Large intestine (tissue), 3 donors: Measurements from ENCODE around the gene CD69. TPM values are rescaled to one million over a fixed set of nuclear protein-coding genes. Genes with fewer than 3 reads are reported as not detected.
"Not testable (repeated sequence)": the region's sequence is repeated elsewhere in the genome, so short reads cannot be mapped to it uniquely, and the experiment has no call there.

Experiments used
- DNase-seq, 2 donors: peaks; one replicate each; pipeline versions ENCODE4 v3.0.0 to v3.0.0-alpha.2; 2013
- H3K27ac ChIP-seq: one replicate; pipeline ENCODE4 v1.5.1; 2013; ENCODE audit warnings: low read length
- H3K27me3 ChIP-seq: 2 replicates; pipeline ENCODE4 v1.6.1; 2013; ENCODE audit warnings: low read length; ENCODE audit not compliant: control insufficient read depth, insufficient read depth
- H3K36me3 ChIP-seq: 2 replicates; pipeline ENCODE4 v1.6.1; 2013; ENCODE audit warnings: low read length; ENCODE audit not compliant: control insufficient read depth, insufficient read depth
- H3K4me1 ChIP-seq: one replicate; pipeline ENCODE4 v1.6.1; 2013; ENCODE audit warnings: low read length; ENCODE audit not compliant: control insufficient read depth, insufficient read depth
- H3K4me3 ChIP-seq: one replicate; pipeline ENCODE4 v1.5.1; 2013; ENCODE audit warnings: low read length
- H3K9me3 ChIP-seq: one replicate; pipeline ENCODE4 v1.6.1; 2013; ENCODE audit warnings: mild to moderate bottlenecking, low read depth, low read length, moderate library complexity; ENCODE audit not compliant: control insufficient read depth
- WGBS: methylation state at CpG from one replicate; pipeline ENCODE4 v1.1.5; 2013; ENCODE audit warnings: low lambda C conversion rate; ENCODE audit not compliant: insufficient coverage; 5-methylcytosine and 5-hydroxymethylcytosine counted together
- polyA plus RNA-seq: library from polyadenylated mRNA; unstranded; fragments of 120-200 nt; gene quantifications from one replicate; pipeline ENCODE4 v1.2.1, GENCODE V29; 2013

Gene CD69
- polyA plus RNA-seq, 1 donor = 12.3 TPM

DNA sequence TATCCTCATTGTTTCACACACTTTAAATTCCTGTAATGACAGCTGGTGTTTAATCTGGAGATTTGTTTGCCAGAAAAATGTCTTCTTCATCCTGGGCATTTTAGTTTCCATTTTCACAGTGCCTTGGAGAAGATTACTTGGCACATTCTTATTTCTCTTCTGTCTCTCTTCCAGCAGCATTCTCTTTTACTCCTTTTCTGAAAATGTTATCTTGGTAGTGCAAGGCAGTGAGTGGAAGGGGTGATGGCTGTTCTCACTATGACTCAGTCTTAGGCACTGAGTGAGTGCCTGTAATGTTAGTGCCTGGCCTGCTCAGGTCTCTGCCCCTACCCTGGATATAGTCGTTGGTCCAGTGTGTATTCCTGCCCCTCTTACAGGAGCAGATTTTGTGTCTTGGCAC is 40.9 kb downstream of the CD69 start:
- Histone ChIP-seq H3K4me3 (no peak overlapping the region), H3K9me3 (no peaks in the 10 kb centered on the region), H3K27me3 (no peaks in the 10 kb centered on the region), H3K36me3 (no peaks in the 10 kb centered on the region), H3K4me1 (no peaks in the 10 kb centered on the region), H3K27ac (no peak overlapping the region)
- WGBS = no CpG with 5 or more reads among the region's 1 CpG
- no peak for DNase-seq

DNA sequence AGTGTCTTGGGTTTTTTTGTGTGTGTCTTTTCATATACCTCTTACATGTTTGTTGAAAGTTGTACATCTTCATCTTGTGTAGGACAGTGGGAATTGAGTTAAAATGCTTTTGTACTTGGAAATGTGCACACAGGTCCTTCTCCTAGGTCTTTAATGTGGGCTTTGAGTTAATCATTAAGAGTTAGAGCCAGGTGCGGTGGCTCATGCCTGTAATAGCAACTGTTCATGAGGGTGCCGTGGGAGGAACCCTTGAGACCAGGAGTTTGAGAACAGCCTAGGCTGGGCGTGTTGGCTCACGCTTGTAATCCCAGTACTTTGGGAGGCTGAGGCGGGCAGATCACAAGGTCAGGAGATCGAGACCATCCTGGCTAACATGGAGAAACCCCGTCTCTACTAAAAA is 41.7 kb downstream of the CD69 start:
- H3K27me3 ChIP-seq = no peaks in the 10 kb centered on the region
- H3K9me3 ChIP-seq = no peaks in the 10 kb centered on the region
- no CpG with 5 or more reads among the region's 7 CpGs for WGBS
- no peaks in the 10 kb centered on the region for H3K36me3 ChIP-seq
- no peak overlapping the region for H3K27ac ChIP-seq
- H3K4me1 ChIP-seq = no peaks in the 10 kb centered on the region
- no peak overlapping the region for H3K4me3 ChIP-seq
- DNase-seq = peak in 1 of 2 donors; percentile 44

DNA sequence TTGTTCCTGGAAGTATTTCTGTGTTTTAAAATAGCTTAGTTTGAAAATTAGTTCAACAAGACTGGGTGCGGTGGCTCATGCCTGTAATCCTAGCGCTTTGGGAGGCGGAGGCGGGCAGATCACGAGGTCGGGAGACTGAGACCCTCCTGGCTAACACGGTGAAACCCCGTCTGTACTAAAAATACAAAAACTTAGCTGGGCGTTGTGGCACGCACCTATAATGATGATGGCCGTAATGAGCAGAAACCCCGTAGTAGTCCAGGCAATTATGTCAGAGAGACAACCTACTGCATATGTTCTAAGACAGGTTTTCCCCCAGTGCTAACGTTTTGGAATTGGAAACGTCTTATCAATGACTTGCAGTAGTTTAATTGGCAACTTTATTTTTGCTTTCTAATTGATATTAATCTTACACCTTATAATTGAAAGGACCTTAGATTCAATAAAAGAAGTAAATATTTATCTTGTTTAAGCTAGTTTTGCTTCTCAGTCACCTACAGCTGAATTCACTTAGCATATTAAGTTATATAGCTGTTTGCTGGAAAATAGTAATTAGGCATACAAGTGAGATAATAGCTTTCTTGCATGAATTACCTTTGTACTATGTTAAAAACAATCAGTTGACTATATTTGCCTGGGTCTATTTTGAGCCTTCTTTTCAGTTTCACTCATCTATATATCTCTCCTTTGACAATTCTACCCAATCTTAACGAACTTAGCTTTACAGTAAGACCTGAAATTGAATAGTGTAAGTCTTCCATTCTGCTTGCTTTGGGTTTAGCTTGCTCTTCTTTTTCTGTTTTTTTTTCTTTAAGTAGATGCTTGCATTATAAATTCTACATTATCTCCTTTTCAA is 43.4 kb downstream of the CD69 start:
- H3K4me1 ChIP-seq = no peaks in the 10 kb centered on the region
- no peaks in the 10 kb centered on the region for H3K9me3 ChIP-seq
- H3K4me3 ChIP-seq = no peak overlapping the region
- H3K36me3 ChIP-seq = no peaks in the 10 kb centered on the region
- no peak overlapping the region for H3K27ac ChIP-seq
- no peak for DNase-seq
- 94% methylated on average over 2 of the region's 15 CpGs for WGBS
- H3K27me3 ChIP-seq = no peaks in the 10 kb centered on the region

DNA sequence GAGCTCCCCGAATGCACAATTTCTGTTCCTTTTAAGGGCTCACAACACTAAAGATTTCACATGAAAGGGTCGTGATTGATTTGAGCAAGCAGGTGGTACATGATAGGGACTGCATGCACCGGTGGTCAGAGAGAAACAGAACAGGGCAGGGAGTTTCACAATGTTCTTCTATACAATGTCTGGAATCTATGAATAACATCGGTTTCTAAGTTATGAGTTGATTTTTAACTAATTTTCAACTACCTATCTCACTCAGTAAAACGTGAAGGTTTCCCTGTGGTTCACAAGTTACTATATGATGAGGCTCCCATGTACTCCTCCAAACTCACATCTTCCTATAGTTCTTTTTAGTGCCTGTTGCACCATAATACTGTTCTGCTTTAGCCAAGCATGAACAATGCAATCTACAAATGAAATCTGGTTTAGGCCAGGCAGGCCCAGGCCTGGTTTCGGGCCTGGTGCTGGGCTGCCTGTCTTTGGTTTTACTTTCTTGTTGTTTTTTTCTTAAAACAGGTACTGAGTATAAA is 47.6 kb downstream of the CD69 start:
- not testable (repeated sequence) for H3K4me3 ChIP-seq, H3K9me3 ChIP-seq, H3K4me1 ChIP-seq, DNase-seq, H3K27me3 ChIP-seq, H3K27ac ChIP-seq, H3K36me3 ChIP-seq
- WGBS = no CpG with 5 or more reads among the region's 6 CpGs

DNA sequence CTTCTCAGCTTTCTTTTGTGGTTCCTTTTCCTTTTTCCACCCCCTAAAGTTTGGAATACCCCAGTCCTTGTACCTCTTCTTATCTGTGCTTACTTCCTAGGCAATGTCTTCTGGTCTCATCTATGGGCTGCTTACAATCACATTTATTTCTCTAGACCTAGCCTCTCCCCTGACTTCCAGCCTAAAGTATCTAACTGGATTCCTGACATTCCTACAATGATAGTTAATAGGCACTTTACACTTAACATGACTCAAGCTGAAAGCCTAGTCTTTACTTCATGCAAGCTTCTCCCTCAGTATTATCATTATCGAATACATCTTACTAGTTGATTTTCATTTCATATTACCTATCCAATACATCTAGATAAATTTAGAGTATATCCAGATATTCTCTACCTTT is 49.0 kb downstream of the CD69 start:
- 83% methylated on average over 1 of the region's 1 CpG for WGBS
- Histone ChIP-seq H3K36me3 (no peaks in the 10 kb centered on the region), H3K4me1 (no peaks in the 10 kb centered on the region), H3K27ac (no peak overlapping the region), H3K9me3 (no peaks in the 10 kb centered on the region), H3K27me3 (no peaks in the 10 kb centered on the region), H3K4me3 (no peak overlapping the region)
- no peak for DNase-seq

DNA sequence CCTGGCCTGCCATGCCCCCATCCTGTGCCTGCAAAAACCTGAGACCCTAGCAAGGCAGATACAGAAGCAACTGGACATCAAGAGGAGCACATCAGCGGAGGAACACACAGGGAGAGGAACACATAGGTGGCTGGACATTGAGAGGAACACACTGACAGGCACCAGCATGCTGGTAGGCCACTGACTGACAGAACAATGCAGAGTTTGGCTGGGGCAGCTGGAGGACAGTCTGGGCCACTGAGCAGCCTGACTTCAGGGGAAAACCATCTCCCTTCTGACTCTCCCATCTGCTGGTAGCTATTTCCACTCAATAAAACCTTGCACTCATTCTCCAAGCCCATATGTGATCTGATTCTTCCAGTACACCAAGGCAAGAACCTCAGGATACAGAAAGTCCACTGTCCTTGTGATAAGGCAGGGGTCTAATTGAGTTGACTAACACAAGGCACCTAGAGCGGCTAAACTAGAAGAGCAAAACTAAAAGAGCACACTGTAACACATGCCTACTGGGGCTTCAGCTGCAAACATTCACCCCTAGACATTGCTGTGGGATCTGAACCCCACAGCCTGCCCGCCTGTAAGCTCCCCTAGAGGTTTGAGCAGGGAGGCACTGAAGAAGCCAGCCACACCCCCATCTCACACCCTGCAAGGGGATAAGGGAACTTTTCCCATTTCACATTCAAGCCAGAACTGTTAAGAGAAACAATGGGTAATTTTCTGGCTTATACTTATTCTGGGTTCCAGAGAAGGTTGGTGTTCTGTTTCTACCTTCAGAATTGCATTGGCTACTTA is 49.9 kb downstream of the CD69 start:
- no peak overlapping the region for H3K27ac ChIP-seq
- H3K4me1 ChIP-seq = no peaks in the 10 kb centered on the region
- no CpG with 5 or more reads among the region's 3 CpGs for WGBS
- H3K36me3 ChIP-seq = no peaks in the 10 kb centered on the region
- H3K4me3 ChIP-seq = no peak overlapping the region
- H3K27me3 ChIP-seq = no peaks in the 10 kb centered on the region
- no peaks in the 10 kb centered on the region for H3K9me3 ChIP-seq
- DNase-seq = no peak

DNA sequence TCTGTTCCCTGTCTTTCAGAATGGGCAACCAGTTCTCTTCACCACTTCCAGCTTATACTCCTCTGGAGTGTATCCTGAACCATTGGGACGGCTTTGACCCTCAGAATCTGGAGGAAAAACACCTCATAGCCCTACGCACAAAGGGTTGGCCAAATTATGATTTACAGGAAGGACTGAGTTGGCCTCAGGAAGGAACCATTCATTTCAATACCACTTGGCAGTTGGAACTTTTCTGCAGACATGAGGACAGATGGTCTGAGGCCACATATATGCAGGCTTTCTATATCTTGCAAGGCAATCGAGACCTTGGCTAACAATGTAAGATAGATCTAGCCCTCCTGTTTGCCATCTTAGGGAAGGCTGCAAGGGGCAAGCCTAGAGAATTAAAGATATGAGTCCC is 51.8 kb downstream of the CD69 start:
- H3K9me3 ChIP-seq = no peaks in the 10 kb centered on the region
- H3K27me3 ChIP-seq = no peaks in the 10 kb centered on the region
- no CpG with 5 or more reads among the region's 3 CpGs for WGBS
- no peak overlapping the region for H3K27ac ChIP-seq
- no peak overlapping the region for H3K4me3 ChIP-seq
- no peaks in the 10 kb centered on the region for H3K36me3 ChIP-seq
- no peaks in the 10 kb centered on the region for H3K4me1 ChIP-seq
- DNase-seq = no peak

DNA sequence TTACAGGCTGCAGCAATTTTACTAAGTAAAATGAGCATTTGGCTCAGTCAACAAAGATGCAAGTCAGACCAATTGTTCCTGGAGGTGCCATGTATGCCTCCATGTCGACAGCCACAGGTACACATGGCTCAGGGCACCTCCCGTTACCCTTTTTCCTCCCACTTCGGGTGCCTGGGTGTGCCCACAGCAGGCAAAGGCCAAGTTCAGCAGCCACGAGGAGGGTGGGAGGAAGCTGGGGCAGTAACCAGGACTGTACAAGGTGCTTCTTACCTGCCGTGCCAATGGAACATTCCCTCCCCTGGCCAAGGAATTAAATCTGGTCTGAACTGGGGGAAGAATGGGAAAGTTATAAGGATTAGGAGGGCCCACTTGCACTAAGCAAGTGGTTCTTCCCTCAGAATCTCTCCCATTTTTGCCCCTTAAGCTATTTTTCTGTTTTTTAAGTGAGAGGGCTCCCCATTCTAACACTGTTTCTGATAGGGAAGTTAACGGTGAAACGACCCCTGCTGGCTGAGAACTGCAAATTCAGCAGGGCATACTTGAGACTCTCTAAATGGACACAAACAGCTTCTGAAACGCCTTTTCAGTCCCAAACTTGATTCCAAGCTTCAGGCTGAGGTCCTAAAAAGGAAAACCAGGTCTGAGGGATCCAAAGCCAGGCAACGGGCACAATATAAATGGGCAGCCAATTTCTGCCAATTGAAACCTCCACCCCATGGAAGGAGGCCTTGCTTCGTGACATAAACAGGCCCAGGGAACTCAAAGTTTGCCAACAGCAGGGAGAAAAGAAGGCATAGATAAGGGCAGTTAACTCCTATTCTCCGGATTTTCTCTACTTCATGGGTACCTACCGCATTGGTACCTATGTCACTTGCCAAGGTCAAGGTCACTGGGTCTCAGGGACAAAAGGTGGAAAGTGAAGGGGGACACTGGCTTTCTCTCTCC is 52.6 kb downstream of the CD69 start:
- H3K4me3 ChIP-seq = no peak overlapping the region
- DNase-seq = peak in 1 of 2 donors; percentile 20
- H3K36me3 ChIP-seq = no peaks in the 10 kb centered on the region
- no peak overlapping the region for H3K27ac ChIP-seq
- no CpG with 5 or more reads among the region's 12 CpGs for WGBS
- no peaks in the 10 kb centered on the region for H3K9me3 ChIP-seq
- H3K27me3 ChIP-seq = no peaks in the 10 kb centered on the region
- H3K4me1 ChIP-seq = no peaks in the 10 kb centered on the region

DNA sequence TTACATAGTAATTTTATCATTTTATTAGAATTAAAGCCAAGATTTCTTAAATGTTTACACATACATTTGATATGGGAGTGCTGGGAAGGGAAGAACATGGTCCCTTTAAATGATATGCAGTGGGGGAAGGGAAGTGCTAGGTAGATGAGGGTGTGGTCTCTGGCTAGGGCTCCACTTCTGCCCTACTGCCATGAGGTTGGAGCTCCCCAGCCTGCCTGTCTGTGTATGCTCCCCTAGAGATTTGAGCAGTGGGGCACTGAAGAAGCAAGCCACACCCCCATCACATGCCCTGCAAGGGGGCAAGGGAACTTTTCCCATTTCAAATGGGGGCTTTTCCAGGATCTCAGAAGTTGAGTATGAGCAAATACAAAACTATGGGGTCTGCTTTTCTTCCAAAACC is 53.3 kb downstream of the CD69 start:
- Histone ChIP-seq H3K27me3 (no peaks in the 10 kb centered on the region), H3K4me1 (no peaks in the 10 kb centered on the region), H3K27ac (no peak overlapping the region), H3K4me3 (no peak overlapping the region), H3K9me3 (no peaks in the 10 kb centered on the region), H3K36me3 (no peaks in the 10 kb centered on the region)
- no peak for DNase-seq

DNA sequence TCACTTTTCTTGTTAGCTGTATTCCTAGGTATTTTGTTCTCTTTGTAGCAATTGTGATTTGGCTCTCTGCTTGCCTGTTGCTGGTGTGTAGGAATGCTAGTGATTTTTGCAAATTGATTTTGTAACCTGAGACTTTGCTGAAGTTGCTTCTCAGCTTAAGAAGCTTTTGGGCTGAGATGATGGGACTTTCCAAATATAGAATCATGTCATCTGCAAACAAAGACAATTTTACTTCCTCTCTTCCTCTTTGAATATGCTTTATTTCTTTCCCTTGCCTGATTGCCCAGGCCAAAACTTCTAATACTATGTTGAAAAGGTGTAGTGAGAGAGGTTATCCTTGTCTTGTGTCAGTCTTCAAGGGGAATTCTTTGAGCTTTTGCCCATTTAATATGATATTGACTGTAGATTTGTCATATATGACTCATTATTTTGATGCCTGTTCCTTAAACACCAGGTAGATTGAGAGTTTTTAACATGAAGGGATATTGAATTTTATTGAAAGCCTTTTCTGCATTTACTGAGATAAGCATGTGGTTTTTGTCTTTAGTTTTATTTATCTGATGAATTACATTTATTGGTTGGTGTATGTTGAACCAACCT is 54.5 kb downstream of the CD69 start:
- H3K4me1 ChIP-seq = no peaks in the 10 kb centered on the region

More for the DNA sequence above, 54.5 kb downstream of the CD69 start:
- H3K27ac ChIP-seq = no peak overlapping the region
- no peaks in the 10 kb centered on the region for H3K27me3 ChIP-seq
- no peak overlapping the region for H3K4me3 ChIP-seq
- DNase-seq = no peak
- no peaks in the 10 kb centered on the region for H3K9me3 ChIP-seq
- H3K36me3 ChIP-seq = no peaks in the 10 kb centered on the region
